Sciatic nerve (tissue), 2 donors: ENCODE results near the gene CDC45. TPM values are rescaled to one million over a fixed set of nuclear protein-coding genes. Genes with fewer than 3 reads are reported as not detected.
A peak's percentile ranks its signal among the peaks of the same experiment; 100 is the strongest.

Experiments
- ATAC-seq: fragments of 200-7000 bp; cut with Tn5 transposase; one replicate; pipeline ENCODE4 v1.9.1; 2020; ENCODE audit warnings: mild to moderate bottlenecking, moderate library complexity
- DNase-seq: peaks from one replicate; pipeline ENCODE4 v3.0.0-alpha.2; 2020; ENCODE audit warnings: low spot score
- intact Hi-C: fragments of 100-400 bp; cut with DNase I; formaldehyde crosslinking; loops from one replicate; pipeline ENCODE4 v1.14.2; 2022
- total RNA-seq: library from RNA; stranded (reverse); fragmentation: NEBNext Ultra II Directional; extraction: Animal tissue kit (Norgen Biotek cat#: 25700); gene quantifications from one replicate; pipeline ENCODE4 v1.2.1, GENCODE V29; 2021
- donor health status: DM: no; HTN: no; CAD: no.
- donor health status: DM: no; HTN: no; CAD: no.

The CDC45 gene
- total RNA-seq, 1 donor from 2014 or later = not detected

DNA sequence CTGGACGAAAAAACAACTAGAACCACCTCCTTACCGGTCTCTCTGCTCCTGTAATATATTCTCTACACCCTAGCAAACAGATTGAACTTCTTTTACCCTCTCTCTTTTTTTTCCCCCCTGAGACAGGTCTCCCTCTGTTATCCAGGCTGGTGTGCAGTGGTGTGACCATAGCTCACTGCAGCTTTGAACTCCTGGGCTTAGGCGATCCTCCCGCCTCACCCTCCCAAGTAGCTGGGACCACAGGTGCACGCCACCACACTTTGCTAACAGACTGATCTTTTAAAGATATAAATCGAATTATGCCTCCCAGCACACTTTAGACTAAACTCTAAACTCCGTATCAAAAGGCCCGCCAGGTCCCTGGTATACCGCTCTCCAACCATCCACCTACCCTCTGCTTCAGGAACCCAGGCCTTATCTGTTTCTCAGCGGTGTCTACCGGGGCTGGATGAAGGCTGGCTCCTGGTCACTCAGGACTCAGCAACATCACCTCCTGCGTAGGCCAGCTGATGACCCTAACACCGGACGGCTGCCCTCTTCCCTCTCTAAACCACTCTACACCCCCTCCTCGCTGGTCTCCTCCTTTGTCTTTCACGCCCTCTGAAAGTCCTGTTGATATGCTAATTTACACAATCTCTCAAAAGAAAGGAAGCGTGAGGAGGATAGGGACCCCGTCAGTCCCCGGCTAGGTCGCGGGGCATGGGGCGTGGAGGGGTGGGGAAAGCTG is 33.0 kb upstream of the CDC45 start:
- ATAC-seq (peak; percentile 6), DNase-seq (no peak)
- intact Hi-C loops = no loop called here

DNA sequence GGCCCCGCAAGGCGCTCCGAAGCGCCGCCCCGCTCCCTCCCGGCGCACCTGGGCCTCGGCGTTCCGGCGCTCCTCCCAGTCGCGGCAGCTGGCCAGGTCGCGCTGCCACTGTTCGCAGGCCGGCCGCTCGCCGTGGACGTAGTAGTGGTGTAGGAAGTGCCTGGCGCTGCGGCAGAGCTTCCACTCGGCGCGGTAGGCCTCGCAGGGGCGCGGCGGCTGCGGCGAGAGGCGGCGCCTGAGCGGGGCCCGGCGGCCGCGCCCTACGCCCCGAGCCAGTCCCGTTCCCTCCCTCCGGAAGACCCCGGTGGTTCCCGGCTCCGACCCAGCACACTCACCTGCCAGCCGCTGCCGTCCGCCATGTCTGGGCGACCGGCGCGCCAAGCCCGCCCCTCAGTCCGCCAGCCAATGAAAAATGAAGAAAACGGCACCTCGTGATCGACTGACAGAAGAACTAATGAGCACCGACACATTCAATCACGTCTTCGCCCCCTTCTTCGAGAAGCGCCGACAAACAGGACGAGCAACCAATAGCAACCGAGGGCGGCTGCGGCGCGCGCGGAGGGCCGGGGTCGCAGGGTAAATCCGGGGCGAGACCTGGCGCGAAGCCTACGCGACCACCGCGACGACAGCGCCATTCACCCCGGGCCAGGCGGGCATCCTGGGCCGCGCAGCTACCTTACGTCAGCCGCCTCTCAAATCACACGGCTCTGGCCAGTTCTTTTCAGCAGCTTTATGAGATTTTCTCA is 32.2 kb upstream of the CDC45 start, which contains the start of gene C22orf39:
TSS of gene C22orf39 (minus strand) at position 382 of the 746 bp plus-strand sequence. CDS start at position 359, 23 bp downstream.
- intact Hi-C loops = no loop called here
- ATAC-seq = peak; percentile 97

GRCh38 chr22:19448076-19448607 is 31.6 kb upstream of the CDC45 start:
- intact Hi-C loops = no loop called here
- DNase-seq (no peak), ATAC-seq (peak; percentile 47)

More for the DNA sequence above, 32.2 kb upstream of the CDC45 start, which contains the start of gene C22orf39:
- DNase-seq = peak; percentile 91

DNA sequence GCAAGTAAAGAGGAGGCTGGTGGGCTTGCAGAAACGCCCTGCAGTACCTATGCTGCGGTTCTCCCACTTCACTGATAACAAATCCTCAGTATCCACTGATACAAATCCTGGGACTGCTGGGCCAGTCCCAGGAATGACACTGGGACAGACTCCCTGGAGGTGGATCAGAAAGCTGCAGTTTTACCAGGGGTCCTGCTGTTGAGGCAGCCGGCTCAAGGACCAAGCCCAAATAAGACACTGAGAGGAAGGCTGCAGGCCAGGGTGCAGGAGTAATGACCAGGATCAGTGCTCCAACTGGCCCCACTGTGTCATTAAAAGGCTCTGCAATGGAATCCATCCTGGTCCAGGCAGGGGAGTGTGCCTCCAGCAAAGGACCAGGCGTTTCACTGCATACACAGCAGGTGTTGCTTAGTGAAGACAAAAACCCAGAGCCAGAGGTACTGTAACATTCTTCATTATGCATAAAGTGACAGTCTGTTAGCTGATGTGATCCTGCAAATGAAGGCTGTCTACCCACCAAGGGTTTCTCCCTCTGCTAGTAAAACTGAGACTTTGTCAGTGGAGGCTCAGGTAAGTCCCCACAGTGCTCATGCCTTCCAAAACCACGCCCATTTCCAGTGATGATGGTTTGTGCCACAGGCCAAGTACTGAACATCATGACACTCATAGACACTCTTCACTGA is 30.8 kb upstream of the CDC45 start:
- intact Hi-C loops = no loop called here
- DNase-seq = no peak
- no peak for ATAC-seq

DNA sequence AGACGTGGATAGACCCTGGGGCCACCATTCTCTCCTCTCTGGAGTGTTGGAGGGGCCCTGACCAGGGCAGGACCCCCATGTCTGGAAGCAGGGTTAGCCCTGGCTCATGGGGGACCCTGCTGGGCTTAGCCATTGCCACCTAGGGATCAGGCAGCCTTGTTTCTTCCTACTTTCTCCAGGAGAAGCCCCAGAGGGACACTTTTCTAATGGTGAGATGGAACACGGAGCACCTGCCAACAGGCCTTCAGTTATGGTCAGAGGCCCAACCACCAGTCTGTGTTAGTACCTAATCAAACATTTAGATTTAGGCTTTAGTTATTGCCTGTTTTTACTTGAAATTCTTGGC is 30.3 kb upstream of the CDC45 start:
- intact Hi-C loops = no loop called here
- no peak for DNase-seq
- ATAC-seq = no peak

- no peak for ATAC-seq
- intact Hi-C loops = no loop called here
Observed at GRCh38 chr22:19450363-19451175, 29.2 kb upstream of the CDC45 start.

DNA sequence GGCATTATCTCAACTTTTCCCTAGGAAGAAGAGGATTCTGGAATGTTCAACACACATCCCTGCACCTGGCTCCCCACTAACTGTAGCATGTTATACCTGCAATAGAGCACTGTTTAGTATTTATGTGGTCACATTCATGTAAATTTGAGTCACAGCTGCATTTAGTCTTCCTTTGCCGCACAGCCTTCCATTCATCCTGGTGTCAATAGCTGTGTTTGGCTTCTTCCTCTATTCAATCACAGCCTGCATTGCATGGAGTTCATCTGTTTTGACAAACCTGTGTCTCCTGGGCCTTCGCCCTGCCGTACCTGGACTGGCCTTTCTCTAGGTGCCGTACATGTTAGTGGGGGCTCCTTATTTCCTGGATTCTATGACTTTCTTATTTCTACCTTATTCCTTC is 28.1 kb upstream of the CDC45 start:
- no peak for ATAC-seq
- no peak for DNase-seq
- intact Hi-C loops = no loop called here

More at GRCh38 chr22:19450363-19451175, 29.2 kb upstream of the CDC45 start:
- no peak for DNase-seq

DNA sequence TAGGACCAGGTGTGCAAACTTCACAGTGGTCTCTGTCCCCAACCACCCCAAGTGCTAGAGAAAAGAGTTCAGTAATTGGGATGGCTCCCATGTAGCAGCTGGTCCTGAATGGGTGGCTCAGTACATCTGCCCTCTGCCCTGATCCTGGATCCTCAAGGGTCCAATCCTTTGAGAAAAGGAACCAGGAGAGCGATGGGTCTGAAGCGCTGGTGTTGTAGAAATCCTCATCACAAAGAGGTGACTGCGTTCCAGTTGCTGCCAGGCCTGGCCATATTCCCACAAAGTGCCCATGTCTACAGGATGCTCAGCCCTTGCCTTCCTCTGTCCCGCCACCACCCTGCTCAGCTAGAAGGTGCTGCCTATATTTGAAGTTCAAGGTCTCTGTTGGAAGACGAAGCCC is 26.0 kb upstream of the CDC45 start:
- intact Hi-C loops = no loop called here

DNA sequence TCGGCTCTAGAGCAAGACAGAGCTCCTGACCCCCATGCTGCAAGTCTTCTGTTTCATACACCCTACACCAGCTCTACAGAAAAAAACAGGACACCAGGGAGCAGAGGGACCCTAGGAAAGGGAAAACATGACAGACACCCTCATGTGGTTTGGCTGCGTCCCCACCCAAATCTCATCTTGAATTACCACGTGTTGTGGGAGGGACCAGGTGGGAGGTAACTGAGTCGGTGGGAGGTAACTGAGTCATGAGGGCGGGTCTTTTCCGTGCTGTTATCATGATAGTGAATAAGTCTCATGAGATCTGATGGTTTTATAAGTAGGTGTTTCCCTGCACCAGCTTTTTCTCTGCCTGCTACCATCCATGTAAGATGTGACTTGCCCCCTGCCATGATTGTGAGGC is 25.6 kb upstream of the CDC45 start:
- intact Hi-C loops = no loop called here
- ATAC-seq (no peak), DNase-seq (no peak)

More for the DNA sequence above, 26.0 kb upstream of the CDC45 start:
- ATAC-seq (no peak), DNase-seq (no peak)

DNA sequence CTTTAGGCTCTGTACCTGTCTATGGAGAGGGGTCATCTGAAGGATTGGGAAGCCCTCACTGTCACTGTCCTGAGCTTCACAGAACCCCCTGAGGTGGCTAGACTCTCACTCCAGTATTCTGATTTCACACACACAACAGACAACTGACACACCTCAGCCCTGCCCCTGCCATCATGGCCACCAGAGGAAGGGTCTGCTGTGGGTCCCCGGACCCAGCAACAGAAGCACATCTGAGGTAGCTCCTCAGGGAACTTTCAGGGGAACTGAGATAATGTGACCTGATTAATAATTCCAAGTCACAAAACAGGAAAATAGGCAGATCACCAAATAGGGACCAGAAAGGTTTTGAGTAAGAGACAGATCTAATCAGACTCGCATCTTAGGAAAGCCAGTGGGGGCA is 24.7 kb upstream of the CDC45 start:
- DNase-seq (peak; percentile 5), ATAC-seq (no peak)
- intact Hi-C loops = no loop called here

DNA sequence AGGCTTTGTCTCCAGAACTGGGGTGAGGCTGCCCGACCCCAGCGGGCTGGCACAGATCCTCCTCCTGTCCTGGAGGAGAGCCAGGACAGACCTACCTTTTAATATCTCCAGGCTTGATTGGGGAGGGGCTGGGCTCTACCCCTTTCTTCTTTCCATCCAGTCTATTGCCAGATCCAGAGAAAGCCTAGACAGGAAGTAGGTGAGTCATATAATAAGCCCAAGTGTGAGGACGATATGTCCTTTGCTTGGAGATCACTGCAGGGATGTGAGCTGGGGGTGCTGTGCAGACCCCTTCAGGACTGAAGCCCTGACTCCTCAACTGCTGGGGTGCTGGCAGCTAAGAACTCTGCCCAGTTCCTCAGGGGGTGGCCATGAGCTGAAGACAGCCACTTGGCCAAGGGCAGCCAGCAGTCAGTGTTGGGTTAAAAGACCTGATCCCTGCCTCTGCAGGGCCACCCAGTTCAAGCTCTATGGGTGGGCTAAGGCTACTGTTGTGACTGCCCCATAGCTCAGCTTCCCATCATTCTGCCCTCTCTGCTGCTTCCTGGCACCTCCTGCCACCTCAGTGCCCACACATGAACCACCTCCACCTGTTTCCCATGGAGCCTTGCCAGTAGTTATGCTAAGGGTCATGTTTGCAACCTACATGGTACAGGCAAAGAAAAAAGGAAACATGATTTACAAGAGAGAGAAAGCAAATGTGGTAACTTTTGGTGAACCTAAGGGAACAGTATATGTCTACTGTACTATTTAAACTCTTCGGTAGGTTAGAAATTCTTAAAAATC is 23.9 kb upstream of the CDC45 start:
- intact Hi-C loops = no loop called here
- no peak for ATAC-seq
- DNase-seq = peak; percentile 26

DNA sequence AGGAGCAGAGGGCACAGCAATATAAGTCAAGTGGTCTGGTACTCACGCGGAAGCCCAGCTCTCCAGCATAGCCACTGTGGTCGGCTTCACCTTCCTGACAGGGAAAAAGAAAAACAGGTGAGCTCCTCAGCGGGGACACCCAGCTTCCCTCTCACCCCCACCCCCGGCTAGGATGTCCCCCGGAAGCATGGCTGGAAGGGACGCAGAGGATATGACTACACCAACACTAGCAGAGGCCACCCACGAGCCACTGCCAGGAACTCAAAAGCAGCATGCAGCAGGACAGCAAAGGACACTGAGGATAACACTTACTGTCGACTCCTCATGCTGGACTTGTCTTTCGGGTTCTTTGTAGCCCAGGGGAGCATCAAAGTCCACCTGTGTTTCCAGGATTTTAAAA is 23.2 kb upstream of the CDC45 start:
- intact Hi-C loops = no loop called here
- no peak for ATAC-seq
- DNase-seq = peak; percentile 35

DNA sequence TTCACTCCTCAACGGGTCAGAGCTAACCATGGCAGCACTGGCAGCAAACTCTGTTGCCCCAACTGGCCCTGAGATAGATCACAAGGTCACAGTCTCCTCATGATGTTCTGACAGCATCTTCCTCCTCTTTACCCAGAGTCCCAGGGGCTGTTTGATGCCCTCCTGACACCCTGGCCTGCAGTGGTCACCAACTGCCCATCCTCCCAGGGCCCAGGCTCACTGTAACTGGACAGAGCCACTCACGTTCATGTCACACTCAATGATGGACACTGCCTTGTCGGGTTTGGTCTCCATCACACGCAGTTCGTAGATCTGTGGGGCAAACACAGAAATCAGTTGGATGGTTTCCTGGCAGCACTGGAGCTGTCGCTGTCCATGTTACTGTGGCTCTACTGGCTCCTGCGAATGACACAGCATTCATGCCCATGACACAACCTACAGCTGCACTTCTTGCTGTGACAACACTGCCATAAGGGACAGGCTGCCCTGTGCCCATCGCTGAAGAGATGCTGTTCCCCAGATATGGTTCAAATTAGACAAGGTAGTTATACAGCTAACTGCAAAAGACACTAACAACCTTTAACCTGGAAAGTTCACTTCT is 21.8 kb upstream of the CDC45 start:
- ATAC-seq (no peak), DNase-seq (peak; percentile 23)
- intact Hi-C loops = no loop called here

- DNase-seq = no peak
- intact Hi-C loops = no loop called here
- ATAC-seq = no peak
Observed at GRCh38 chr22:19460036-19460435, 19.7 kb upstream of the CDC45 start.

DNA sequence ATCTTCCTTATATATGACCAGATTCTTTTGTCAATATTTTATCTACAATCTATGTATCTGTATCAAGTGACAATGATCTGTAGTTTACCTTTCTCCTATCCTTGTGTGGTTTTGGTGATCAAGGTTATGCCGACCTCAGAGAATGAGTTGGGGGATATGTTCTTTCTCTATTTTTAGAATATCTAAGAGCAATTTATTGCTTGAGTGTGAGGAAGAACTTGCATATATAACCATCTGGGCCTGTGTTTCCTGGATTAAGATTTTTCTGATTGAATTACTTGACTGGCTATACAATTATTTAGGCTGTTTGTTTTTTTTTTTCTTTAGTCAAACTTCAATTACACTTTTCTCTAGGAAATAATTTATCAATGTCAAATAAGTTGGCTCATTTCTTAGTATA is 18.2 kb upstream of the CDC45 start:
- no peak for DNase-seq
- ATAC-seq = no peak
- intact Hi-C loops = no loop called here

DNA sequence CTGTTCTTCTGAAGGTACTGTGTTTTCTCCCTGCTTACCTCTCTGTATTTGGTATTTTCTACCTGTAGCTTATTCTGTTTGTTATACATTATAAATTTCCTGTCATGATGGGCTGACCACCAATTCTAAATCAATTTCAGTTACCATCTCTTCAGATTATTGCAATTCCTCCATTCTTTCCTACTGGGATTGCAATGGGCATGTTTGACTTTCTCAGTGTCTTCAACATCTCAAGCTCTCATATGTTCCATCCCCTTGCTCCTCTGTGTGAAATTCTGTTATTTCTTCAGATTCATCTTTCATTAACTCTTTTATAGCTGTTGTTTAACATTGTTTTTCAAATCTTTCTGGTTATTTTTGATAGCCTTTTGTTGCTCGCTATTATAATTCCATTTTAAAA is 16.7 kb upstream of the CDC45 start:
- DNase-seq (no peak), ATAC-seq (no peak)
- intact Hi-C loops = no loop called here

DNA sequence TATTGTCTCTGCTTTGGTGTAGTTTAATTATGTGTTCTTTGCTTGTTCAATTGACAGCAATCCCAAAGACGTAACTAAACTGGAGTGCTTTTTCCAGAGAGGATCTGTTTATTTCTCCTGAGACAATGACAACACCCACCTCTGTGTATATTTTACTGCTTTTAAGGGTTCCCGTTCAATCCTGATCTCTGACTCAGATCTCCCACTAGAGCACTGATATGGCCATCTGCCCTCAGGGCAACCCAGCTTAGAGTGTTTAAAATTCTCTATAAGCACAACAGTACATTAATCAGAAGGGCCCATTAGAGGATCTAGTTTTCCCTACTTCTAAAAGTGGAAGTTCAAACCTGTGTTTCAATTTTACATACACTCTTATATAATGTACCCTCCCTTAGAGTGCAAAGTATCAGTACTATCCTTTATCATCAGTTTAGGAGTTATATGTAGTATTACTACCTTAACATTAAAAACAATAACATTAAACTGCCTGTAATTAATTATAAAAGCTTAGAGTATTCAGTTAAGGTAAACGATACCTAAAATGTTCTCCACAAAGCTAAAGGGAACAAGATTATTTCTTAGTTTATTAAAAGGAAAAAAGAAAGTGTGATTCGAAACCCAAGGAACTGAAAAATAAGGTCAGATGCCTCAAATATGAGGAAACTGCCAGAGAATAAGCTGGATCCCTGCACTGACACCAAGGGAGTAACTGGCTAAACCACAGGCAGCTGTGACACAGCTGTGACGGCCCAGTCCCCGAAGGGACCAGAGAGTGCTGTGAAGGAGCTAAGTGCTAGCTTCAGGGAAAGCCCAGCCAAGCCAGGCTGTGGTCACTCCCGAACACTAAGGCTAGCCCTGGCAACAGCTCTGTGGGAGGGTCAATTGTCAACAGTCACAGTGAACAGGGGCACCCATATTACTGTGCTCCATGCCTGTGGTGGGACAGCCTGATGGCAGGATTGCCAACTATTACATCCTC is 15.9 kb upstream of the CDC45 start:
- ATAC-seq = peak; percentile 88
- no peak for DNase-seq
- intact Hi-C loops = no loop called here
